DND-41 (cell line): ENCODE measurements around the gene KCNG1.

ENCODE experiments used
- EZH2 ChIP-seq: IDR thresholded peaks from 3 replicates; pipeline ENCODE4 v1.6.1; 2012; ENCODE audit warnings: borderline replicate concordance, low read depth, mild to moderate bottlenecking, moderate library complexity, low read length, inconsistent platforms; ENCODE audit not compliant: severe bottlenecking
- TF ChIP-seq, protein P1 (sequence below): IDR thresholded peaks from 2 replicates; pipeline ENCODE4 v1.5.1; 2012; ENCODE audit warnings: borderline replicate concordance, low read length, moderate library complexity, mild to moderate bottlenecking; ENCODE audit not compliant: poor library complexity, severe bottlenecking; ENCODE audit errors: extremely low read depth

- TF ChIP-seq, protein P1, sequence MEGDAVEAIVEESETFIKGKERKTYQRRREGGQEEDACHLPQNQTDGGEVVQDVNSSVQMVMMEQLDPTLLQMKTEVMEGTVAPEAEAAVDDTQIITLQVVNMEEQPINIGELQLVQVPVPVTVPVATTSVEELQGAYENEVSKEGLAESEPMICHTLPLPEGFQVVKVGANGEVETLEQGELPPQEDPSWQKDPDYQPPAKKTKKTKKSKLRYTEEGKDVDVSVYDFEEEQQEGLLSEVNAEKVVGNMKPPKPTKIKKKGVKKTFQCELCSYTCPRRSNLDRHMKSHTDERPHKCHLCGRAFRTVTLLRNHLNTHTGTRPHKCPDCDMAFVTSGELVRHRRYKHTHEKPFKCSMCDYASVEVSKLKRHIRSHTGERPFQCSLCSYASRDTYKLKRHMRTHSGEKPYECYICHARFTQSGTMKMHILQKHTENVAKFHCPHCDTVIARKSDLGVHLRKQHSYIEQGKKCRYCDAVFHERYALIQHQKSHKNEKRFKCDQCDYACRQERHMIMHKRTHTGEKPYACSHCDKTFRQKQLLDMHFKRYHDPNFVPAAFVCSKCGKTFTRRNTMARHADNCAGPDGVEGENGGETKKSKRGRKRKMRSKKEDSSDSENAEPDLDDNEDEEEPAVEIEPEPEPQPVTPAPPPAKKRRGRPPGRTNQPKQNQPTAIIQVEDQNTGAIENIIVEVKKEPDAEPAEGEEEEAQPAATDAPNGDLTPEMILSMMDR, result no peak
- TF ChIP-seq EZH2, result no peak
These were observed 54.6 kb downstream of the KCNG1 start for GRCh38 chr20:50968289-50968688.
